ENCODE measurements around the gene RPS15. TPM values are rescaled to one million over a fixed set of nuclear protein-coding genes. Genes with fewer than 3 reads are reported as not detected.

RPS15 gene
- total RNA-seq, 1 donor from 2014 or later = 1,045 TPM

GRCh38 chr19:1470055-1470304, 31.8 kb downstream of the RPS15 start:
- Histone ChIP-seq H2AFZ (ENCODE audit: low read depth, low read length) (no peak overlapping the region), H4K20me1 (ENCODE audit: insufficient read depth, low read length) (peaks cover 47% of the 10 kb centered on the region), H3K36me3 (ENCODE audit: insufficient read depth, low read length) (no peaks in the 10 kb centered on the region), H3K9me3 (ENCODE audit: insufficient read depth, low read depth, low read length) (no peaks in the 10 kb centered on the region), H3K4me1 (ENCODE audit: insufficient read depth, low read length) (peaks cover 12% of the 10 kb centered on the region), H3K79me2 (ENCODE audit: insufficient read depth, low read length) (no peaks in the 10 kb centered on the region), H3K4me2 (ENCODE audit: low read length) (peak overlapping the region; percentile 60), H3K27me3 (ENCODE audit: insufficient read depth, low read length) (peaks cover 5% of the 10 kb centered on the region), H3K4me3 (ENCODE audit: insufficient read depth, low read depth, low read length) (no peak overlapping the region), H3K27ac (ENCODE audit: low read depth, low read length) (no peak overlapping the region), H3K9ac (ENCODE audit: low read length) (no peak overlapping the region)
- FAIRE-seq (no peak), DNase-seq (ENCODE audit: low read depth) (no peak)
- no peaks in the 10 kb centered on the region for H3K36me3 Mint-ChIP-seq (ENCODE audit: low read depth, unreplicated experiment)
- H3K4me1 Mint-ChIP-seq (ENCODE audit: low read depth, unreplicated experiment) = no peaks in the 10 kb centered on the region
- H3K27ac Mint-ChIP-seq (ENCODE audit: unreplicated experiment) = peak overlapping the region; percentile 86
- H3K27me3 Mint-ChIP-seq (ENCODE audit: low read depth, unreplicated experiment) = peaks cover 2% of the 10 kb centered on the region
- peak overlapping the region; percentile 67 for H3K4me3 Mint-ChIP-seq (ENCODE audit: unreplicated experiment)
- TF ChIP-seq EZH2 (IDR thresholded peaks at IDR 0.05; ENCODE audit: insufficient read depth, low read length) (no peak), CTCF (IDR thresholded peaks at IDR 0.05; ENCODE audit: insufficient read depth, low read depth, low read length) (no peak)
- peaks cover 3% of the 10 kb centered on the region for H3K9me3 Mint-ChIP-seq (ENCODE audit: unreplicated experiment)

GRCh38 chr19:1470305-1471009, 32.3 kb downstream of the RPS15 start:
- H4K20me1 ChIP-seq (ENCODE audit: insufficient read depth, low read length) = peaks cover 52% of the 10 kb centered on the region
- H3K27ac ChIP-seq (ENCODE audit: low read depth, low read length) = no peak overlapping the region
- H3K4me2 ChIP-seq (ENCODE audit: low read length) = peak overlapping the region; percentile 60
- TF ChIP-seq EZH2 (IDR thresholded peaks at IDR 0.05; ENCODE audit: insufficient read depth, low read length) = peak; percentile 90
- no peak for TF ChIP-seq CTCF (IDR thresholded peaks at IDR 0.05; ENCODE audit: insufficient read depth, low read depth, low read length)
- DNase-seq (ENCODE audit: low read depth) = no peak
- no peak overlapping the region for H2AFZ ChIP-seq (ENCODE audit: low read depth, low read length)
- H3K36me3 ChIP-seq (ENCODE audit: insufficient read depth, low read length) = no peaks in the 10 kb centered on the region
- H3K79me2 ChIP-seq (ENCODE audit: insufficient read depth, low read length) = no peaks in the 10 kb centered on the region
- peaks cover 3% of the 10 kb centered on the region for H3K9me3 Mint-ChIP-seq (ENCODE audit: unreplicated experiment)
- H3K27ac Mint-ChIP-seq (ENCODE audit: unreplicated experiment) = peak overlapping the region; percentile 86
- no peaks in the 10 kb centered on the region for H3K4me1 Mint-ChIP-seq (ENCODE audit: low read depth, unreplicated experiment)
- H3K9me3 ChIP-seq (ENCODE audit: insufficient read depth, low read depth, low read length) = no peaks in the 10 kb centered on the region
- no peak for FAIRE-seq
- no peak overlapping the region for H3K4me3 ChIP-seq (ENCODE audit: insufficient read depth, low read depth, low read length)
- H3K27me3 ChIP-seq (ENCODE audit: insufficient read depth, low read length) = peaks cover 5% of the 10 kb centered on the region
- H3K27me3 Mint-ChIP-seq (ENCODE audit: low read depth, unreplicated experiment) = peaks cover 2% of the 10 kb centered on the region
- peaks cover 12% of the 10 kb centered on the region for H3K4me1 ChIP-seq (ENCODE audit: insufficient read depth, low read length)
- H3K36me3 Mint-ChIP-seq (ENCODE audit: low read depth, unreplicated experiment) = no peaks in the 10 kb centered on the region
- H3K9ac ChIP-seq (ENCODE audit: low read length) = no peak overlapping the region
- H3K4me3 Mint-ChIP-seq (ENCODE audit: unreplicated experiment) = peak overlapping the region; percentile 67

GRCh38 chr19:1471010-1471514, 32.9 kb downstream of the RPS15 start:
- Mint-ChIP-seq H3K4me3 (ENCODE audit: unreplicated experiment) (no peak overlapping the region), H3K36me3 (ENCODE audit: low read depth, unreplicated experiment) (no peaks in the 10 kb centered on the region), H3K9me3 (ENCODE audit: unreplicated experiment) (peaks cover 3% of the 10 kb centered on the region), H3K4me1 (ENCODE audit: low read depth, unreplicated experiment) (no peaks in the 10 kb centered on the region), H3K27ac (ENCODE audit: unreplicated experiment) (no peak overlapping the region), H3K27me3 (ENCODE audit: low read depth, unreplicated experiment) (peaks cover 2% of the 10 kb centered on the region)
- no peak overlapping the region for H3K4me3 ChIP-seq (ENCODE audit: insufficient read depth, low read depth, low read length)
- H3K9me3 ChIP-seq (ENCODE audit: insufficient read depth, low read depth, low read length) = no peaks in the 10 kb centered on the region
- H3K36me3 ChIP-seq (ENCODE audit: insufficient read depth, low read length) = no peaks in the 10 kb centered on the region
- H2AFZ ChIP-seq (ENCODE audit: low read depth, low read length) = no peak overlapping the region
- peaks cover 12% of the 10 kb centered on the region for H3K4me1 ChIP-seq (ENCODE audit: insufficient read depth, low read length)
- DNase-seq (ENCODE audit: low read depth) = no peak
- H3K79me2 ChIP-seq (ENCODE audit: insufficient read depth, low read length) = peaks cover 3% of the 10 kb centered on the region
- peaks cover 5% of the 10 kb centered on the region for H3K27me3 ChIP-seq (ENCODE audit: insufficient read depth, low read length)
- TF ChIP-seq CTCF (IDR thresholded peaks at IDR 0.05; ENCODE audit: insufficient read depth, low read depth, low read length) (no peak), EZH2 (IDR thresholded peaks at IDR 0.05; ENCODE audit: insufficient read depth, low read length) (peak; percentile 49)
- peak overlapping the region; percentile 60 for H3K4me2 ChIP-seq (ENCODE audit: low read length)
- H3K27ac ChIP-seq (ENCODE audit: low read depth, low read length) = no peak overlapping the region
- peaks cover 58% of the 10 kb centered on the region for H4K20me1 ChIP-seq (ENCODE audit: insufficient read depth, low read length)
- no peak overlapping the region for H3K9ac ChIP-seq (ENCODE audit: low read length)
- no peak for FAIRE-seq
